AG10803 (cell line): Measurements from ENCODE around the gene PRRT3.

Experiments
- DNase-seq: peaks from one replicate; pipeline ENCODE4 v3.0.0; 2010; ENCODE audit warnings: low read depth
- H3K4me3 ChIP-seq: 2 replicates; pipeline ENCODE4 v1.5.1; 2011; ENCODE audit warnings: mild to moderate bottlenecking, low read length, control low read depth
- CTCF ChIP-seq: conservative IDR thresholded peaks from 2 replicates; pipeline ENCODE4 v1.5.1; 2011; ENCODE audit warnings: mild to moderate bottlenecking, low read length, control low read depth, inconsistent platforms

The PRRT3 gene

GRCh38 chr3:9951962-9952805, at the start of gene PRRT3:
Gene PRRT3 (minus strand): TSS chr3:9952408. CDS start chr3:9950115, 2,293 bp downstream.
- no peak for TF ChIP-seq CTCF
- peak within 1 kb of the TSS; percentile 65 for H3K4me3 ChIP-seq
- DNase-seq = peak; percentile 28

GRCh38 chr3:10000686-10001085, 48.5 kb upstream of the PRRT3 start:
- TF ChIP-seq CTCF = no peak

GRCh38 chr3:9994086-9994844, 42.1 kb upstream of the PRRT3 start:
- peak; percentile 65 for DNase-seq
- no peak for TF ChIP-seq CTCF
- H3K4me3 ChIP-seq = no peak overlapping the region

More at GRCh38 chr3:10000686-10001085, 48.5 kb upstream of the PRRT3 start:
- DNase-seq = no peak
- H3K4me3 ChIP-seq = no peak overlapping the region

- peak overlapping the region; percentile 99 for H3K4me3 ChIP-seq
- TF ChIP-seq CTCF = no peak
- DNase-seq = no peak
Measured at GRCh38 chr3:9986230-9986725, 34.1 kb upstream of the PRRT3 start.

- no peak overlapping the region for H3K4me3 ChIP-seq
- no peak for DNase-seq
Measured at GRCh38 chr3:9980251-9980650, 28.0 kb upstream of the PRRT3 start.

GRCh38 chr3:9978710-9979305, 26.6 kb upstream of the PRRT3 start:
- DNase-seq = no peak
- no peak overlapping the region for H3K4me3 ChIP-seq
- TF ChIP-seq CTCF = no peak

More at GRCh38 chr3:9980251-9980650, 28.0 kb upstream of the PRRT3 start:
- TF ChIP-seq CTCF = no peak
